Heart left ventricle (tissue), 16 donors: ENCODE measurements around the gene GATAD2A. TPM values are rescaled to one million over a fixed set of nuclear protein-coding genes. Genes with fewer than 3 reads are reported as not detected.

ENCODE experiments used
- ATAC-seq, 4 donors: fragments of 200-7000 bp; cut with Tn5 transposase; one replicate each; pipeline ENCODE4 v1.9.1; 2020 to 2022; ENCODE audit warnings: moderate library complexity in 4 of 4, mild to moderate bottlenecking in 3 of 4, moderate number of reproducible peaks in 1 of 4
- DNase-seq, 5 donors: peaks; one replicate each; pipeline ENCODE4 v3.0.0-alpha.2; 2020
- H3K27ac ChIP-seq, 12 donors: fragments of 200-600 bp; sonication (generic) in 4 of 12; one replicate each; pipeline versions ENCODE4 v1.5.0 to v1.8.0; 2016 to 2022; ENCODE audit warnings: mild to moderate bottlenecking in 2 of 12
- H3K27me3 ChIP-seq, 9 donors: fragments of 200-600 bp; sonication (generic) in 2 of 9; one replicate each; pipeline versions ENCODE4 v1.5.1 to v1.8.0; 2016 to 2022; ENCODE audit warnings: mild to moderate bottlenecking in 3 of 9
- H3K36me3 ChIP-seq, 9 donors: fragments of 200-600 bp; sonication (generic) in 2 of 9; one replicate each; pipeline versions ENCODE4 v1.5.0 to v1.8.0; 2018 to 2022; ENCODE audit warnings: mild to moderate bottlenecking in 2 of 9
- H3K4me1 ChIP-seq, 12 donors: fragments of 200-600 bp; sonication (generic) in 4 of 12; one replicate each; pipeline versions ENCODE4 v1.5.0 to v1.8.0; 2016 to 2022; ENCODE audit warnings: mild to moderate bottlenecking in 3 of 12
- H3K4me3 ChIP-seq, 12 donors: fragments of 200-600 bp; sonication (generic) in 4 of 12; one replicate each; pipeline versions ENCODE4 v1.5.0 to v1.8.0; 2017 to 2022; ENCODE audit warnings: mild to moderate bottlenecking in 9 of 12, moderate library complexity in 4 of 12
- H3K9me3 ChIP-seq, 12 donors: fragments of 200-600 bp; sonication (generic) in 4 of 12; one replicate each; pipeline versions ENCODE4 v1.5.0 to v1.8.0; 2016 to 2022; ENCODE audit warnings: mild to moderate bottlenecking in 1 of 12
- POLR2A ChIP-seq, 2 donors: fragments of 450-650 bp; IDR thresholded peaks; one replicate each; pipeline ENCODE4 v1.6.1; 2017; ENCODE audit warnings: antibody characterized with exemption in 2 of 2, mild to moderate bottlenecking in 2 of 2, moderate library complexity in 2 of 2
- WGBS, 4 donors: extraction: QIAGEN DNeasy Blood & Tissue Kit in 2 of 4; methylation state at CpG; one replicate each; pipeline versions ENCODE4 v1.1.5 to v1.1.7; 2013 to 2018; 5-methylcytosine and 5-hydroxymethylcytosine counted together
- intact Hi-C, 10 donors: fragments of 100-400 bp; cut with DNase I; formaldehyde crosslinking; loops; one replicate each; pipeline versions ENCODE4 v1.11.1 to v1.14.2; 2022
- polyA plus RNA-seq, 2 donors: library from polyadenylated mRNA; stranded (reverse); fragments of 200-250 nt; gene quantifications; one replicate each; pipeline ENCODE4 v1.2.3, GENCODE V29; 2013
- total RNA-seq, 9 donors: library from RNA; depleted of rRNA in 2 of 9; stranded (reverse); fragments of >200 nt in 2 of 9; fragmentation: NEBNext Ultra II Directional in 3 of 9; extraction: Animal tissue kit (Norgen Biotek cat#: 25700) in 3 of 9; gene quantifications; one replicate each; pipeline versions ENCODE4 v1.1.0 to v1.2.4, GENCODE V29; 2016 to 2023
- TF ChIP-seq, protein P1 (sequence below), 12 donors: fragments of 200-600 bp; sonication (generic) in 4 of 12; IDR thresholded peaks; one replicate each; pipeline versions ENCODE4 v1.5.0 to v1.8.0; 2018 to 2022; ENCODE audit warnings: antibody characterized with exemption in 12 of 12, mild to moderate bottlenecking in 5 of 12
- donor health status: ischemic (EF 13 %, LVEDD 7.1; RV severe dilation, severe dysfunction).
- donor health status: healthy with polysubstance abuse.
- donor health status: DM: no; HTN: yes; CAD: no.
- donor health status: DM: no; HTN: no; CAD: no.
- donor health status: ischemic (EF 25% LVEDD 6.9; RV normal size, moderate dysfunction).
- donor health status: ischemic (EF 25% LVEDD 5.7; RV mildly dilated, moderate dysfunction).
- donor health status: healthy.
- donor health status: DM: yes; HTN: yes; CAD: no.
- donor health status: ischemic (EF 35%, LVEDD 5.7; RV mildly dilated, moderate dysfunction).
- donor health status: nonischemic (EF 11% LVEDD 7.7; RV severe dilation, severe dysfunction).
- donor health status: DM: yes; HTN: yes; CAD: no.
- donor health status: PGD.
- donor health status: ischemic (EF 29% LVEDD 5.4; RV normal size, mild dysfunction).
- donor health status: nonischemic (EF 23%, LVEDD 6.1; RV moderate dilation, normal function).

Gene GATAD2A
- total and polyA plus RNA-seq, 11 donors, result 7.5 to 49.5 (median 30.5) TPM

- ATAC-seq, result peak in 3 of 4 donors; percentile 42 to 51 (median 44)
- Histone ChIP-seq H3K4me1 (peaks cover 0 to 34% (median 11%) of the 10 kb centered on the region in 12 donors), H3K36me3 (peaks cover 0 to 39% (median 26%) of the 10 kb centered on the region in 9 donors), H3K9me3 (no peaks in the 10 kb centered on the region), H3K27me3 (no peaks in the 10 kb centered on the region), H3K27ac (no peak within 1 kb of the TSS), H3K4me3 (peak within 1 kb of the TSS in 8 of 12 donors; percentile 4 to 32 (median 16))
- WGBS, 4 donors, result 32 to 51% (median 46%) methylated on average over 28 to 50 of the region's 50 CpGs
- peak in 3 of 5 donors; percentile 43 to 63 (median 59) for DNase-seq
- TF ChIP-seq, protein P1, sequence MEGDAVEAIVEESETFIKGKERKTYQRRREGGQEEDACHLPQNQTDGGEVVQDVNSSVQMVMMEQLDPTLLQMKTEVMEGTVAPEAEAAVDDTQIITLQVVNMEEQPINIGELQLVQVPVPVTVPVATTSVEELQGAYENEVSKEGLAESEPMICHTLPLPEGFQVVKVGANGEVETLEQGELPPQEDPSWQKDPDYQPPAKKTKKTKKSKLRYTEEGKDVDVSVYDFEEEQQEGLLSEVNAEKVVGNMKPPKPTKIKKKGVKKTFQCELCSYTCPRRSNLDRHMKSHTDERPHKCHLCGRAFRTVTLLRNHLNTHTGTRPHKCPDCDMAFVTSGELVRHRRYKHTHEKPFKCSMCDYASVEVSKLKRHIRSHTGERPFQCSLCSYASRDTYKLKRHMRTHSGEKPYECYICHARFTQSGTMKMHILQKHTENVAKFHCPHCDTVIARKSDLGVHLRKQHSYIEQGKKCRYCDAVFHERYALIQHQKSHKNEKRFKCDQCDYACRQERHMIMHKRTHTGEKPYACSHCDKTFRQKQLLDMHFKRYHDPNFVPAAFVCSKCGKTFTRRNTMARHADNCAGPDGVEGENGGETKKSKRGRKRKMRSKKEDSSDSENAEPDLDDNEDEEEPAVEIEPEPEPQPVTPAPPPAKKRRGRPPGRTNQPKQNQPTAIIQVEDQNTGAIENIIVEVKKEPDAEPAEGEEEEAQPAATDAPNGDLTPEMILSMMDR (IDR thresholded peaks at IDR 0.05), result no peak
- TF ChIP-seq POLR2A (IDR thresholded peaks at IDR 0.05), result no peak
- intact Hi-C loops, result no loop called here
Observed at GRCh38 chr19:19528721-19529490, 123.4 kb downstream of the GATAD2A start, which contains the start of gene YJEFN3. Gene YJEFN3, plus strand, starts transcription at chr19:19528911. Its CDS starts 22 bp downstream, at chr19:19528933.

DNA sequence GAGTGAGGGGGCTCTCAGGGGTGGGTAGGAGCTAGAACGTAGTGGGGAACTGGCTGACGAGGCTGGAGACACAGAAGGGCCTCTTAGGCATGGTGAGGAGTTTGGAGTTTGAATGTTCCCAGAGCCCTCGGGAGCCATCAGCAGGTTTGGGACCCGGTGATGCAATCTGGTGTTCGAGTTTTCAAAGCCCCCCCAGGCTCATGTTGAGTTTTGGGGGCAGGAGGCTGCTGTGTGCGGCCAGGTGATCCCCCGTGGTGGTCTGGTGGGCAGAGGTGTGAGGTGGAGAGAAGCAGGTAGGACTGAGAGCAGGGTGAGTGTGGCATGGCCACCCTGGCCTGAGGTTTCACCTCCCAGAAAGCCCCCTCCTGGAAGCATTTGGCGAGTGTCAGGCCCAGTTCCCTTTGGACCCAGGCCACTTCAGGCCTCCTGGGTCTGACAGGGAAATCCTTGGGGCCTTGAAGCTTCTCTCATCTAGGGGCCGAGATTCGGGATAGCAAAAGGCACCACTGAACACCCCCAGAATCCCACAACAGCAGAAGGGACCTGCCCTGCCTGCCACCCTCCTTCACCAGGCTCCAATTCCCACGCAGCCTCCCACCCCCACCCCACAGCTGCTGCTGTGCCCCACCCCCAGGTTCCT is 124.4 kb downstream of the GATAD2A start:
- 72 to 81% (median 75%) methylated on average over 10 to 11 of the region's 11 CpGs for WGBS, 4 donors
- intact Hi-C loops, result loop anchor here in 9 of 10 donors (5.0 to 10.0 kb wide), 7 partner anchors 112 to 745 kb away; partner anchors contain the start of gene GMIP (in 3 of the 9)
- ATAC-seq (no peak), DNase-seq (no peak)
- H3K9me3 ChIP-seq, result no peaks in the 10 kb centered on the region
- H3K27me3 ChIP-seq, result no peaks in the 10 kb centered on the region
- TF ChIP-seq POLR2A (IDR thresholded peaks at IDR 0.05), result no peak
- TF ChIP-seq, protein P1 (IDR thresholded peaks at IDR 0.05), result no peak
- no peak overlapping the region for H3K4me3 ChIP-seq
- H3K4me1 ChIP-seq, result peaks cover 0 to 32% (median 11%) of the 10 kb centered on the region in 12 donors
- H3K27ac ChIP-seq, result no peak overlapping the region
- peaks cover 0 to 29% (median 19%) of the 10 kb centered on the region in 9 donors for H3K36me3 ChIP-seq

- TF ChIP-seq, protein P1 (IDR thresholded peaks at IDR 0.05), result no peak
- TF ChIP-seq POLR2A (IDR thresholded peaks at IDR 0.05), result no peak
- ATAC-seq, result no peak
- Histone ChIP-seq H3K27me3 (no peaks in the 10 kb centered on the region), H3K4me3 (no peak overlapping the region), H3K9me3 (no peaks in the 10 kb centered on the region), H3K27ac (no peak overlapping the region), H3K4me1 (peaks cover 0 to 27% (median 11%) of the 10 kb centered on the region in 12 donors), H3K36me3 (peaks cover 0 to 28% (median 20%) of the 10 kb centered on the region in 9 donors)
- no peak for DNase-seq
- 53 to 66% (median 57%) methylated on average over 8 to 9 of the region's 9 CpGs for WGBS, 4 donors
- intact Hi-C loops, result loop anchor here in 9 of 10 donors (5.0 to 10.0 kb wide), 7 partner anchors 112 to 744 kb away; partner anchors contain the start of gene GMIP (in 3 of the 9)
Observed at GRCh38 chr19:19530423-19530804, 124.9 kb downstream of the GATAD2A start.

- H3K27me3 ChIP-seq, result no peaks in the 10 kb centered on the region
- peaks cover 0 to 26% (median 20%) of the 10 kb centered on the region in 9 donors for H3K36me3 ChIP-seq
- no peaks in the 10 kb centered on the region for H3K9me3 ChIP-seq
- ATAC-seq (no peak), DNase-seq (no peak)
- H3K4me3 ChIP-seq, result no peak overlapping the region
- intact Hi-C loops, result loop anchor here in 9 of 10 donors (5.0 to 10.0 kb wide), 7 partner anchors 111 to 744 kb away; partner anchors contain the start of gene GMIP (in 3 of the 9)
- H3K27ac ChIP-seq, result no peak overlapping the region
- WGBS, 4 donors, result 87 to 92% (median 87%) methylated on average over 4 of the region's 4 CpGs
- TF ChIP-seq, protein P1 (IDR thresholded peaks at IDR 0.05), result no peak
- no peak for TF ChIP-seq POLR2A (IDR thresholded peaks at IDR 0.05)
- H3K4me1 ChIP-seq, result peaks cover 0 to 22% (median 9%) of the 10 kb centered on the region in 12 donors
Observed at GRCh38 chr19:19530889-19531288, 125.4 kb downstream of the GATAD2A start.
